SH-SY5Y (cell line): ENCODE measurements around the gene CXCL14.

ENCODE experiments used
- GATA2 ChIP-seq: IDR thresholded peaks from 2 replicates; pipeline ENCODE4 v1.6.1; 2011; ENCODE audit warnings: mild to moderate bottlenecking, low read depth, low read length
- GATA3 ChIP-seq: IDR thresholded peaks from 2 replicates; pipeline ENCODE4 v1.6.1; 2011; ENCODE audit warnings: low read depth, mild to moderate bottlenecking, low read length, moderate library complexity

GRCh38 chr5:135596788-135597187, 18.0 kb upstream of the CXCL14 start:
- no peak for TF ChIP-seq GATA3
- TF ChIP-seq GATA2 = no peak
